ENCODE measurements around the gene ETNPPL. TPM values are rescaled to one million over a fixed set of nuclear protein-coding genes. Genes with fewer than 3 reads are reported as not detected.

The ETNPPL gene
- total and polyA plus RNA-seq, 7 experiments from 2014 or later, result not detected

- no peaks in the 10 kb centered on the region for H3K36me3 Mint-ChIP-seq
- ChIA-PET CTCF (interaction anchor here (0.6 kb wide), 1 partner anchor 119 kb away, joined by 3 read pairs; no protein-coding TSS in a partner anchor), POLR2A (no interaction called here)
- H3K4me1 Mint-ChIP-seq, result peaks cover 12 to 22% (median 19%) of the 10 kb centered on the region in 7 donors
- H3K9me3 ChIP-seq (ENCODE audit: control insufficient read depth in 2 of 3, low read length in 3 of 3), result no peaks in the 10 kb centered on the region
- H3K36me3 ChIP-seq (ENCODE audit: control insufficient read depth in 2 of 3, insufficient read depth in 3 of 3, low read length in 3 of 3), result no peaks in the 10 kb centered on the region
- H3K27ac Mint-ChIP-seq, result no peak overlapping the region
- no peak overlapping the region for H3K4me3 ChIP-seq (ENCODE audit: low read length)
- H3K4me1 ChIP-seq (ENCODE audit: control insufficient read depth in 2 of 2, insufficient read depth in 2 of 2, low read length in 2 of 2), result peaks cover 0 to 14% of the 10 kb centered on the region in 2 donors
- intact Hi-C loops (cut with micrococcal nuclease), result no loop called here
- no peak overlapping the region for H3K27ac ChIP-seq (ENCODE audit: low read depth, low read length)
- DNase-seq (no peak), ATAC-seq (no peak)
- H3K9me3 Mint-ChIP-seq, result peaks cover 0 to 2% (median 0%) of the 10 kb centered on the region in 11 donors
- H3K27me3 Mint-ChIP-seq, result no peaks in the 10 kb centered on the region
- H3K4me3 Mint-ChIP-seq, result no peak overlapping the region
- no peaks in the 10 kb centered on the region for H3K27me3 ChIP-seq (ENCODE audit: control insufficient read depth in 2 of 2, insufficient read depth in 2 of 2, low read length in 2 of 2)
Measured at GRCh38 chr4:108706289-108706688, 56.6 kb downstream of the ETNPPL start.

GRCh38 chr4:108703966-108704365, 58.9 kb downstream of the ETNPPL start:
- CTCF ChIA-PET, result no interaction called here
- Histone ChIP-seq H3K4me1 (ENCODE audit: control insufficient read depth in 2 of 2, insufficient read depth in 2 of 2, low read length in 2 of 2) (peaks cover 0 to 20% of the 10 kb centered on the region in 2 donors), H3K9me3 (ENCODE audit: control insufficient read depth in 2 of 3, low read length in 3 of 3) (no peaks in the 10 kb centered on the region), H3K27ac (ENCODE audit: low read depth, low read length) (no peak overlapping the region), H3K36me3 (ENCODE audit: control insufficient read depth in 2 of 3, insufficient read depth in 3 of 3, low read length in 3 of 3) (no peaks in the 10 kb centered on the region), H3K4me3 (ENCODE audit: low read length) (no peak overlapping the region), H3K27me3 (ENCODE audit: control insufficient read depth in 2 of 2, insufficient read depth in 2 of 2, low read length in 2 of 2) (no peaks in the 10 kb centered on the region)
- Mint-ChIP-seq H3K9me3 (no peaks in the 10 kb centered on the region), H3K27ac (no peak overlapping the region), H3K4me1 (peaks cover 15 to 33% (median 30%) of the 10 kb centered on the region in 7 donors), H3K4me3 (no peak overlapping the region), H3K36me3 (no peaks in the 10 kb centered on the region), H3K27me3 (no peaks in the 10 kb centered on the region)
- ATAC-seq (no peak), DNase-seq (no peak)
- intact Hi-C loops (cut with micrococcal nuclease), result no loop called here
- POLR2A ChIA-PET, result no interaction called here

DNA sequence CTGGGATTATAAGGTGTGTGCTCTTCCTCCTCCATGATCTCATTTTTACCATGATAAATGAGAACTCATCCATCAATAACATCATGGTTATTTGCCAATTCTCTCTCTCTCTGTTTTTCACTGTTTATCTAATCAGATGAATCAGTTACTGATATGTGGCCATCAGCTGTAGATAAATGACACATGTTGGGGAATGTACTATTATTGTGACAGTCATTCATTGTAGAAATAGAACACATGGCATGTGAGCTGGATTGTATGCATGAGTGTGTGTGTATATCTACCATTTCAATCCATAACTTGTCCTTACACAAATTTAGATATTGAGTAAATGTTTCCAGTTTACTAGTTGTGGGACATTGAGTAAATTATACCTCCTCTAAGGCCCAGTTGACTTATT, 59.5 kb downstream of the ETNPPL start:
- ChIA-PET CTCF (no interaction called here), POLR2A (no interaction called here)
- Histone ChIP-seq H3K4me1 (ENCODE audit: control insufficient read depth in 2 of 2, insufficient read depth in 2 of 2, low read length in 2 of 2) (peaks cover 0 to 20% of the 10 kb centered on the region in 2 donors), H3K27me3 (ENCODE audit: control insufficient read depth in 2 of 2, insufficient read depth in 2 of 2, low read length in 2 of 2) (no peaks in the 10 kb centered on the region), H3K9me3 (ENCODE audit: control insufficient read depth in 2 of 3, low read length in 3 of 3) (no peaks in the 10 kb centered on the region), H3K4me3 (ENCODE audit: low read length) (no peak overlapping the region), H3K27ac (ENCODE audit: low read depth, low read length) (no peak overlapping the region), H3K36me3 (ENCODE audit: control insufficient read depth in 2 of 3, insufficient read depth in 3 of 3, low read length in 3 of 3) (no peaks in the 10 kb centered on the region)
- ATAC-seq, result no peak
- H3K4me1 Mint-ChIP-seq, result peaks cover 15 to 33% (median 30%) of the 10 kb centered on the region in 7 donors
- intact Hi-C loops (cut with micrococcal nuclease), result no loop called here
- no peak for DNase-seq
- H3K9me3 Mint-ChIP-seq, result no peaks in the 10 kb centered on the region
- peak overlapping the region in 6 of 9 donors; percentile 1 to 73 (median 46) for H3K27ac Mint-ChIP-seq
- H3K4me3 Mint-ChIP-seq, result peak overlapping the region in 6 of 10 donors; percentile 6 to 69 (median 37)
- no peaks in the 10 kb centered on the region for H3K36me3 Mint-ChIP-seq
- H3K27me3 Mint-ChIP-seq, result peaks cover 0 to 4% (median 0%) of the 10 kb centered on the region in 5 donors

DNA sequence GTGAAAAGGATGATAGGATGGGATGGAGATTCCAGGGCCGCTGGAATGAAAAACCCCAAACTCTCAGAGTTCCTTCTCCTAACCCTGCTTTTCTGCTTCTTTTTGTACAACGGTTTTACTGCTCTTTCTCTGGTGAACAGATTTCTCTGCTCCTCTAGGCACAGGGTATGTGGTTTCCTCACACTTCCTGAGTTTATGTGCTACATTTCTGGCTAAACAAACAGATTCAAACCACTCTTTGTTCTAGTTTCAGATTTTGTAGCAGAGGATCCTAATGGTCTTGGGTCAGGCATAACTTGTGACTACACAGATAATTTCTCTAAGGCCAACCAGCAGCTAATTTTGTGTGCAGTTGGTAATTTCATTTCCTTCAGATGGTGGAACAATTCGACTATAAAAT, 59.9 kb downstream of the ETNPPL start:
- no peak for ATAC-seq
- H3K4me1 Mint-ChIP-seq, result peaks cover 15 to 33% (median 30%) of the 10 kb centered on the region in 7 donors
- H3K9me3 Mint-ChIP-seq, result no peaks in the 10 kb centered on the region
- intact Hi-C loops (cut with micrococcal nuclease), result no loop called here
- ChIA-PET POLR2A (no interaction called here), CTCF (no interaction called here)
- no peak overlapping the region for H3K4me3 ChIP-seq (ENCODE audit: low read length)
- H3K36me3 ChIP-seq (ENCODE audit: control insufficient read depth in 2 of 3, insufficient read depth in 3 of 3, low read length in 3 of 3), result no peaks in the 10 kb centered on the region
- DNase-seq, result peak in 4 of 9 donors; percentile 7 to 11 (median 8)
- no peak overlapping the region for H3K27ac ChIP-seq (ENCODE audit: low read depth, low read length)
- H3K27me3 ChIP-seq (ENCODE audit: control insufficient read depth in 2 of 2, insufficient read depth in 2 of 2, low read length in 2 of 2), result no peaks in the 10 kb centered on the region
- H3K4me1 ChIP-seq (ENCODE audit: control insufficient read depth in 2 of 2, insufficient read depth in 2 of 2, low read length in 2 of 2), result peaks cover 0 to 20% of the 10 kb centered on the region in 2 donors
- H3K4me3 Mint-ChIP-seq, result peak overlapping the region in 8 of 10 donors; percentile 0 to 69 (median 34)
- no peaks in the 10 kb centered on the region for H3K9me3 ChIP-seq (ENCODE audit: control insufficient read depth in 2 of 3, low read length in 3 of 3)
- H3K27me3 Mint-ChIP-seq, result peaks cover 0 to 5% (median 0%) of the 10 kb centered on the region in 5 donors
- H3K36me3 Mint-ChIP-seq, result no peaks in the 10 kb centered on the region
- H3K27ac Mint-ChIP-seq, result peak overlapping the region in 6 of 9 donors; percentile 1 to 73 (median 46)

GRCh38 chr4:108700081-108700757, 62.6 kb downstream of the ETNPPL start:
- no peak for DNase-seq
- Mint-ChIP-seq H3K4me3 (no peak overlapping the region), H3K4me1 (peaks cover 15 to 33% (median 30%) of the 10 kb centered on the region in 7 donors), H3K36me3 (no peaks in the 10 kb centered on the region), H3K27ac (peak overlapping the region in 1 of 9 donors; percentile 34), H3K27me3 (peaks cover 0 to 5% (median 0%) of the 10 kb centered on the region in 5 donors), H3K9me3 (no peaks in the 10 kb centered on the region)
- Histone ChIP-seq H3K36me3 (ENCODE audit: control insufficient read depth in 2 of 3, insufficient read depth in 3 of 3, low read length in 3 of 3) (no peaks in the 10 kb centered on the region), H3K4me1 (ENCODE audit: control insufficient read depth in 2 of 2, insufficient read depth in 2 of 2, low read length in 2 of 2) (peaks cover 0 to 20% of the 10 kb centered on the region in 2 donors), H3K4me3 (ENCODE audit: low read length) (no peak overlapping the region), H3K27me3 (ENCODE audit: control insufficient read depth in 2 of 2, insufficient read depth in 2 of 2, low read length in 2 of 2) (no peaks in the 10 kb centered on the region), H3K9me3 (ENCODE audit: control insufficient read depth in 2 of 3, low read length in 3 of 3) (no peaks in the 10 kb centered on the region), H3K27ac (ENCODE audit: low read depth, low read length) (no peak overlapping the region)
- POLR2A ChIA-PET, result no interaction called here
- CTCF ChIA-PET, result no interaction called here
- intact Hi-C loops (cut with micrococcal nuclease), result no loop called here
- no peak for ATAC-seq

GRCh38 chr4:108696160-108696559, 66.7 kb downstream of the ETNPPL start:
- Histone ChIP-seq H3K4me1 (ENCODE audit: control insufficient read depth in 2 of 2, insufficient read depth in 2 of 2, low read length in 2 of 2) (peaks cover 0 to 6% of the 10 kb centered on the region in 2 donors), H3K27me3 (ENCODE audit: control insufficient read depth in 2 of 2, insufficient read depth in 2 of 2, low read length in 2 of 2) (no peaks in the 10 kb centered on the region), H3K36me3 (ENCODE audit: control insufficient read depth in 2 of 3, insufficient read depth in 3 of 3, low read length in 3 of 3) (no peaks in the 10 kb centered on the region), H3K9me3 (ENCODE audit: control insufficient read depth in 2 of 3, low read length in 3 of 3) (no peaks in the 10 kb centered on the region), H3K27ac (ENCODE audit: low read depth, low read length) (no peak overlapping the region), H3K4me3 (ENCODE audit: low read length) (no peak overlapping the region)
- Mint-ChIP-seq H3K9me3 (no peaks in the 10 kb centered on the region), H3K4me1 (peaks cover 0 to 11% (median 11%) of the 10 kb centered on the region in 7 donors), H3K36me3 (no peaks in the 10 kb centered on the region), H3K27ac (no peak overlapping the region), H3K27me3 (peaks cover 0 to 5% (median 0%) of the 10 kb centered on the region in 5 donors), H3K4me3 (no peak overlapping the region)
- CTCF ChIA-PET, result no interaction called here
- ATAC-seq (no peak), DNase-seq (no peak)
- intact Hi-C loops (cut with micrococcal nuclease), result no loop called here
- POLR2A ChIA-PET, result no interaction called here

DNA sequence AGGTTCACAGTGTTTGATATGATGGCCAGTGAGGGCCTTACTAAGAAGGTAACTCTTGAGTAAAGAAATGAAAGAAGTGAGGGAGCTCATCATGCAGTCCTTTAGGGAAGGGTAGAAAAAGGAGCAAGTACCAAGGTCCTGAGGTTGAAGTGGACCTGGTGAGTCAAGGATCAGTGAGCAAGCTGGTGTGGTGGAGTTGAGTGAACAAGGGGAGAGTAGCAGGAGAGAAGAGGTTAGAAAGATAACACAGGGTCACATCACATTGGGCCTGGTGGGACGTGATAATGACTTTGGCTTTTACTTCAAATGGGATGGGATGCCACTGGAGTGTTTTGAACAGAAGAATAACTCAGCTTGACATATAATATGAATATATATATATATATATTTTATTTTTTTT, 67.8 kb downstream of the ETNPPL start:
- peaks cover 0 to 2% (median 1%) of the 10 kb centered on the region in 7 donors for H3K4me1 Mint-ChIP-seq
- no peak overlapping the region for H3K27ac Mint-ChIP-seq
- ChIA-PET POLR2A (no interaction called here), CTCF (interaction anchor here (0.6 kb wide), 1 partner anchor 63 kb away, joined by 3 read pairs; no protein-coding TSS in a partner anchor)
- intact Hi-C loops (cut with micrococcal nuclease), result no loop called here
- no peaks in the 10 kb centered on the region for H3K9me3 Mint-ChIP-seq
- Histone ChIP-seq H3K36me3 (ENCODE audit: control insufficient read depth in 2 of 3, insufficient read depth in 3 of 3, low read length in 3 of 3) (no peaks in the 10 kb centered on the region), H3K27me3 (ENCODE audit: control insufficient read depth in 2 of 2, insufficient read depth in 2 of 2, low read length in 2 of 2) (no peaks in the 10 kb centered on the region), H3K27ac (ENCODE audit: low read depth, low read length) (no peak overlapping the region), H3K4me3 (ENCODE audit: low read length) (no peak overlapping the region), H3K9me3 (ENCODE audit: control insufficient read depth in 2 of 3, low read length in 3 of 3) (no peaks in the 10 kb centered on the region), H3K4me1 (ENCODE audit: control insufficient read depth in 2 of 2, insufficient read depth in 2 of 2, low read length in 2 of 2) (no peaks in the 10 kb centered on the region)
- H3K36me3 Mint-ChIP-seq, result no peaks in the 10 kb centered on the region
- DNase-seq (no peak), ATAC-seq (no peak)
- H3K4me3 Mint-ChIP-seq, result no peak overlapping the region
- H3K27me3 Mint-ChIP-seq, result peaks cover 0 to 5% (median 0%) of the 10 kb centered on the region in 5 donors

All from naive thymus-derived CD4-positive, alpha-beta T cell (primary cell).